GM20000 (cell line): ENCODE measurements around the gene SLC23A2.
A peak's percentile ranks its signal among the peaks of the same experiment; 100 is the strongest.

Experiments
- DNase-seq: peaks from one replicate; pipeline ENCODE4 v3.0.0; 2012; ENCODE audit warnings: low spot score
- CTCF ChIP-seq: IDR thresholded peaks from 2 replicates; pipeline ENCODE4 v1.5.1; 2012; ENCODE audit warnings: mild to moderate bottlenecking, control low read depth; ENCODE audit errors: extremely low read depth, missing control alignments

The SLC23A2 gene

GRCh38 chr20:4814696-4815252, 186.5 kb downstream of the SLC23A2 start:
- peak; percentile 70 for DNase-seq
- no peak for TF ChIP-seq CTCF

GRCh38 chr20:4813863-4814695, 187.2 kb downstream of the SLC23A2 start:
- DNase-seq: peak; percentile 84
- no peak for TF ChIP-seq CTCF

GRCh38 chr20:4813076-4813862, 188.0 kb downstream of the SLC23A2 start:
- no peak for TF ChIP-seq CTCF
- peak; percentile 66 for DNase-seq

GRCh38 chr20:4812641-4813075, 188.7 kb downstream of the SLC23A2 start:
- no peak for TF ChIP-seq CTCF
- no peak for DNase-seq

GRCh38 chr20:4812216-4812615, 189.1 kb downstream of the SLC23A2 start:
- DNase-seq: no peak
- TF ChIP-seq CTCF: no peak

- no peak for DNase-seq
- no peak for TF ChIP-seq CTCF
These were observed 189.6 kb downstream of the SLC23A2 start for GRCh38 chr20:4811661-4812181.
